ENCODE results near the gene WWOX. TPM values are rescaled to one million over a fixed set of nuclear protein-coding genes. Genes with fewer than 3 reads are reported as not detected.

The WWOX gene
- total and polyA plus RNA-seq, 2 of the 13 experiments (the other 11 are each of a cell fraction or from before 2014, with no cell fraction given) = 9.1 to 37.4 TPM

GRCh38 chr16:78812582-78812981, 713.1 kb downstream of the WWOX start:
- H3K9ac ChIP-seq (ENCODE audit: insufficient read depth, low read depth, low read length) = no peak overlapping the region
- intact Hi-C loops (cut with micrococcal nuclease; ENCODE audit: unreplicated experiment) = no loop called here
- H2AFZ ChIP-seq (ENCODE audit: low read length) = no peak overlapping the region
- BruUV-seq (replicated peaks) = no TSS peak
- no peaks in the 10 kb centered on the region for H4K20me1 ChIP-seq (ENCODE audit: insufficient read depth, low read length)
- no peaks in the 10 kb centered on the region for H3K27me3 ChIP-seq (ENCODE audit: control insufficient read depth in 1 of 2, insufficient read depth in 2 of 2, low read length in 2 of 2)
- ATAC-seq = no peak
- H3K4me3 ChIP-seq (replicated peaks in 1 of 3; ENCODE audit: insufficient read depth in 1 of 3, low read depth in 2 of 3, low read length in 3 of 3) = no peak overlapping the region
- no peaks in the 10 kb centered on the region for H3K9me3 ChIP-seq (ENCODE audit: low read length)
- WGBS (ENCODE audit: low lambda C conversion rate) = 88% methylated on average over 6 of the region's 6 CpGs
- FAIRE-seq = no peak
- peak; percentile 57 to 64 for TF ChIP-seq MAFK (conservative IDR thresholded peaks at IDR 0.05 in 1 of 2, IDR thresholded peaks at IDR 0.05 in 1 of 2; ENCODE audit: low read length in 2 of 2)
- no peak for TF ChIP-seq MTA1 (CRISPR knock-in tag; IDR thresholded peaks at IDR 0.05; ENCODE audit: borderline replicate concordance)
- no peak for TF ChIP-seq ZNF770 (CRISPR knock-in tag; IDR thresholded peaks at IDR 0.05)
- no peak for TF ChIP-seq NR2C2 (CRISPR knock-in tag; IDR thresholded peaks at IDR 0.05; ENCODE audit: borderline replicate concordance)
- TF ChIP-seq MAFF (IDR thresholded peaks at IDR 0.05; ENCODE audit: low read depth, low read length) = 0 out of 2 replicates have a peak, but pooled peaks have one; percentile 21
- TF ChIP-seq BHLHE40 (IDR thresholded peaks at IDR 0.05; ENCODE audit: low read length) = no peak
- no peak for DNase-seq (ENCODE audit: low spot score)
- ChIA-PET POLR2A (no interaction called here), CTCF (ENCODE audit: low intra/inter-chr PET ratio, low total read pairs) (no interaction called here)
- H3K79me2 ChIP-seq (ENCODE audit: insufficient read depth, low read length) = no peaks in the 10 kb centered on the region
- H3K27ac ChIP-seq (ENCODE audit: extremely low read length, insufficient read depth, low read length) = no peak overlapping the region
- no peaks in the 10 kb centered on the region for H3K36me3 ChIP-seq (replicated peaks in 1 of 2; ENCODE audit: control insufficient read depth in 1 of 2, insufficient read depth in 2 of 2, low read length in 2 of 2)
- H3K4me2 ChIP-seq (ENCODE audit: low read depth, low read length) = no peak overlapping the region
- 0 out of 2 replicates have a peak, but pooled peaks cover 4% of the 10 kb centered on the region for H3K4me1 ChIP-seq (ENCODE audit: insufficient read depth, low read length)
- in situ Hi-C loops (cut with HindIII; ENCODE audit: extremely low pct_ligation_motif_present, low pct_unique_long_range_greater_than_20kb) = no loop called here
